K562 (cell line): Measurements from ENCODE around the gene PRKCE. TPM values are rescaled to one million over a fixed set of nuclear protein-coding genes. Genes with fewer than 3 reads are reported as not detected.

Experiments
- CBX5 ChIP-seq: IDR thresholded peaks from 2 replicates; pipeline ENCODE4 v1.6.1; 2014; ENCODE audit warnings: low read depth, borderline replicate concordance
- polyA plus RNA-seq, 8 experiments: library from polyadenylated mRNA; depleted of rRNA in 4 of 8; stranded (reverse) in 5 of 8; unstranded in 3 of 8; fragments of >200 nt; fragmentation: Nextera tagmentation in 2 of 8; fragmentation: Illumina TruSeq in 1 of 8; extraction: Ambion mirVana in 2 of 8; extraction: Trizol in 1 of 8; gene quantifications; 2 replicates each; pipeline versions ENCODE4 v1.2.1 to v1.2.3, GENCODE V29; 2011 to 2014; ENCODE audit warnings: inconsistent platforms in 1 of 8, missing spikeins in 1 of 8
- total RNA-seq, 7 experiments: library from RNA; depleted of rRNA in 6 of 7; stranded (reverse); fragments of >200 nt in 6 of 7; fragmentation: Illumina TruSeq in 2 of 7; extraction: Trizol in 2 of 7; gene quantifications; 2 replicates each; pipeline versions ENCODE4 v1.2.1 to v1.2.3, GENCODE V29; 2011 to 2021; ENCODE audit warnings: low replicate concordance in 1 of 7
- TF ChIP-seq, protein P1 (sequence below): fragments of 250-450 bp; sonication (Bioruptor Pico); IDR thresholded peaks from 2 replicates; pipeline ENCODE4 v1.4.0; 2020
- TF ChIP-seq, protein P2 (sequence below): fragments of 450-650 bp; IDR thresholded peaks from 2 replicates; pipeline ENCODE4 v1.6.1; 2018; ENCODE audit not compliant: partially characterized antibody
- TF ChIP-seq, protein P3 (sequence below): sonication (generic); formaldehyde crosslinking; IDR thresholded peaks from 2 replicates; pipeline ENCODE4 v1.8.0; 2022; ENCODE audit warnings: missing genetic modification reagents, mild to moderate bottlenecking, moderate library complexity, borderline replicate concordance

Gene PRKCE
- total and polyA plus RNA-seq, 9 of the 15 experiments (the other 6 are each of a cell fraction or from before 2014, with no cell fraction given), result 0.06 to 1.0 (median 0.22) TPM; not detected in 1

DNA sequence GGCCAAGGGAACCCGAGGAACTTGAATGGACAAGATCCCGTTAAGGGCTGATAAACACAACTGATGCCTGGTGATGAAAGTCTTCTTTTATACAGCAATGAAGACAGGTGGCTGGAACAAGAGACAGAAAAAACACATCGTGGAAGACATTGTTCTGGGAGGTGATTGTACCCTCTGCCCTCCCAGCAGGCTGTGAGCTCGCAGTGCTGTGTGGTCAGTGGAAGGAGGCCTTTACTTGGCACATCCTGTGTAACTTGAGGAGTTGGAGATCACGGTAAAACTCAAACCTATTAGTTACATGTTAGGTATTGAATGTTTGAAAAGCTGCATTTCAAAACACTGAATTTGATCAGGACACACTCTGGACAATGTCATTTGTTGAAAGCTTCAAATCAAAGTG lies 395.8 kb downstream of the PRKCE start (continued):
- TF ChIP-seq, protein P1, sequence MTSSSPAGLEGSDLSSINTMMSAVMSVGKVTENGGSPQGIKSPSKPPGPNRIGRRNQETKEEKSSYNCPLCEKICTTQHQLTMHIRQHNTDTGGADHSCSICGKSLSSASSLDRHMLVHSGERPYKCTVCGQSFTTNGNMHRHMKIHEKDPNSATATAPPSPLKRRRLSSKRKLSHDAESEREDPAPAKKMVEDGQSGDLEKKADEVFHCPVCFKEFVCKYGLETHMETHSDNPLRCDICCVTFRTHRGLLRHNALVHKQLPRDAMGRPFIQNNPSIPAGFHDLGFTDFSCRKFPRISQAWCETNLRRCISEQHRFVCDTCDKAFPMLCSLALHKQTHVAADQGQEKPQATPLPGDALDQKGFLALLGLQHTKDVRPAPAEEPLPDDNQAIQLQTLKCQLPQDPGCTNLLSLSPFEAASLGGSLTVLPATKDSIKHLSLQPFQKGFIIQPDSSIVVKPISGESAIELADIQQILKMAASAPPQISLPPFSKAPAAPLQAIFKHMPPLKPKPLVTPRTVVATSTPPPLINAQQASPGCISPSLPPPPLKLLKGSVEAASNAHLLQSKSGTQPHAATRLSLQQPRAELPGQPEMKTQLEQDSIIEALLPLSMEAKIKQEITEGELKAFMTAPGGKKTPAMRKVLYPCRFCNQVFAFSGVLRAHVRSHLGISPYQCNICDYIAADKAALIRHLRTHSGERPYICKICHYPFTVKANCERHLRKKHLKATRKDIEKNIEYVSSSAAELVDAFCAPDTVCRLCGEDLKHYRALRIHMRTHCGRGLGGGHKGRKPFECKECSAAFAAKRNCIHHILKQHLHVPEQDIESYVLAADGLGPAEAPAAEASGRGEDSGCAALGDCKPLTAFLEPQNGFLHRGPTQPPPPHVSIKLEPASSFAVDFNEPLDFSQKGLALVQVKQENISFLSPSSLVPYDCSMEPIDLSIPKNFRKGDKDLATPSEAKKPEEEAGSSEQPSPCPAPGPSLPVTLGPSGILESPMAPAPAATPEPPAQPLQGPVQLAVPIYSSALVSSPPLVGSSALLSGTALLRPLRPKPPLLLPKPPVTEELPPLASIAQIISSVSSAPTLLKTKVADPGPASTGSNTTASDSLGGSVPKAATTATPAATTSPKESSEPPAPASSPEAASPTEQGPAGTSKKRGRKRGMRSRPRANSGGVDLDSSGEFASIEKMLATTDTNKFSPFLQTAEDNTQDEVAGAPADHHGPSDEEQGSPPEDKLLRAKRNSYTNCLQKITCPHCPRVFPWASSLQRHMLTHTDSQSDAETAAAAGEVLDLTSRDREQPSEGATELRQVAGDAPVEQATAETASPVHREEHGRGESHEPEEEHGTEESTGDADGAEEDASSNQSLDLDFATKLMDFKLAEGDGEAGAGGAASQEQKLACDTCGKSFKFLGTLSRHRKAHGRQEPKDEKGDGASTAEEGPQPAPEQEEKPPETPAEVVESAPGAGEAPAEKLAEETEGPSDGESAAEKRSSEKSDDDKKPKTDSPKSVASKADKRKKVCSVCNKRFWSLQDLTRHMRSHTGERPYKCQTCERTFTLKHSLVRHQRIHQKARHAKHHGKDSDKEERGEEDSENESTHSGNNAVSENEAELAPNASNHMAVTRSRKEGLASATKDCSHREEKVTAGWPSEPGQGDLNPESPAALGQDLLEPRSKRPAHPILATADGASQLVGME (CRISPR knock-in tag), result no peak
- TF ChIP-seq, protein P2, sequence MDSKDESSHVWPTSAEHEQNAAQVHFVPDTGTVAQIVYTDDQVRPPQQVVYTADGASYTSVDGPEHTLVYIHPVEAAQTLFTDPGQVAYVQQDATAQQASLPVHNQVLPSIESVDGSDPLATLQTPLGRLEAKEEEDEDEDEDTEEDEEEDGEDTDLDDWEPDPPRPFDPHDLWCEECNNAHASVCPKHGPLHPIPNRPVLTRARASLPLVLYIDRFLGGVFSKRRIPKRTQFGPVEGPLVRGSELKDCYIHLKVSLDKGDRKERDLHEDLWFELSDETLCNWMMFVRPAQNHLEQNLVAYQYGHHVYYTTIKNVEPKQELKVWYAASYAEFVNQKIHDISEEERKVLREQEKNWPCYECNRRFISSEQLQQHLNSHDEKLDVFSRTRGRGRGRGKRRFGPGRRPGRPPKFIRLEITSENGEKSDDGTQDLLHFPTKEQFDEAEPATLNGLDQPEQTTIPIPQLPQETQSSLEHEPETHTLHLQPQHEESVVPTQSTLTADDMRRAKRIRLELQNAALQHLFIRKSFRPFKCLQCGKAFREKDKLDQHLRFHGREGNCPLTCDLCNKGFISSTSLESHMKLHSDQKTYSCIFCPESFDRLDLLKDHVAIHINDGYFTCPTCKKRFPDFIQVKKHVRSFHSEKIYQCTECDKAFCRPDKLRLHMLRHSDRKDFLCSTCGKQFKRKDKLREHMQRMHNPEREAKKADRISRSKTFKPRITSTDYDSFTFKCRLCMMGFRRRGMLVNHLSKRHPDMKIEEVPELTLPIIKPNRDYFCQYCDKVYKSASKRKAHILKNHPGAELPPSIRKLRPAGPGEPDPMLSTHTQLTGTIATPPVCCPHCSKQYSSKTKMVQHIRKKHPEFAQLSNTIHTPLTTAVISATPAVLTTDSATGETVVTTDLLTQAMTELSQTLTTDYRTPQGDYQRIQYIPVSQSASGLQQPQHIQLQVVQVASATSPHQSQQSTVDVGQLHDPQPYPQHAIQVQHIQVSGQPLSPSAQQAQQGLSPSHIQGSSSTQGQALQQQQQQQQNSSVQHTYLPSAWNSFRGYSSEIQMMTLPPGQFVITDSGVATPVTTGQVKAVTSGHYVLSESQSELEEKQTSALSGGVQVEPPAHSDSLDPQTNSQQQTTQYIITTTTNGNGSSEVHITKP, result no peak
- TF ChIP-seq CBX5, result no peak
- TF ChIP-seq, protein P3, sequence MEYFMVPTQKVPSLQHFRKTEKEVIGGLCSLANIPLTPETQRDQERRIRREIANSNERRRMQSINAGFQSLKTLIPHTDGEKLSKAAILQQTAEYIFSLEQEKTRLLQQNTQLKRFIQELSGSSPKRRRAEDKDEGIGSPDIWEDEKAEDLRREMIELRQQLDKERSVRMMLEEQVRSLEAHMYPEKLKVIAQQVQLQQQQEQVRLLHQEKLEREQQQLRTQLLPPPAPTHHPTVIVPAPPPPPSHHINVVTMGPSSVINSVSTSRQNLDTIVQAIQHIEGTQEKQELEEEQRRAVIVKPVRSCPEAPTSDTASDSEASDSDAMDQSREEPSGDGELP (CRISPR knock-in tag), result no peak
- TF ChIP-seq, all 486 proteins: peak for 0
